Measurements from ENCODE around the gene SEPTIN8. TPM values are rescaled to one million over a fixed set of nuclear protein-coding genes. Genes with fewer than 3 reads are reported as not detected.
A peak's percentile ranks its signal among the peaks of the same experiment; 100 is the strongest.

SEPTIN8 gene
- total and polyA plus RNA-seq, 2 of the 13 experiments (the other 11 are each of a cell fraction or from before 2014, with no cell fraction given), result 41.4 to 49.9 TPM

DNA sequence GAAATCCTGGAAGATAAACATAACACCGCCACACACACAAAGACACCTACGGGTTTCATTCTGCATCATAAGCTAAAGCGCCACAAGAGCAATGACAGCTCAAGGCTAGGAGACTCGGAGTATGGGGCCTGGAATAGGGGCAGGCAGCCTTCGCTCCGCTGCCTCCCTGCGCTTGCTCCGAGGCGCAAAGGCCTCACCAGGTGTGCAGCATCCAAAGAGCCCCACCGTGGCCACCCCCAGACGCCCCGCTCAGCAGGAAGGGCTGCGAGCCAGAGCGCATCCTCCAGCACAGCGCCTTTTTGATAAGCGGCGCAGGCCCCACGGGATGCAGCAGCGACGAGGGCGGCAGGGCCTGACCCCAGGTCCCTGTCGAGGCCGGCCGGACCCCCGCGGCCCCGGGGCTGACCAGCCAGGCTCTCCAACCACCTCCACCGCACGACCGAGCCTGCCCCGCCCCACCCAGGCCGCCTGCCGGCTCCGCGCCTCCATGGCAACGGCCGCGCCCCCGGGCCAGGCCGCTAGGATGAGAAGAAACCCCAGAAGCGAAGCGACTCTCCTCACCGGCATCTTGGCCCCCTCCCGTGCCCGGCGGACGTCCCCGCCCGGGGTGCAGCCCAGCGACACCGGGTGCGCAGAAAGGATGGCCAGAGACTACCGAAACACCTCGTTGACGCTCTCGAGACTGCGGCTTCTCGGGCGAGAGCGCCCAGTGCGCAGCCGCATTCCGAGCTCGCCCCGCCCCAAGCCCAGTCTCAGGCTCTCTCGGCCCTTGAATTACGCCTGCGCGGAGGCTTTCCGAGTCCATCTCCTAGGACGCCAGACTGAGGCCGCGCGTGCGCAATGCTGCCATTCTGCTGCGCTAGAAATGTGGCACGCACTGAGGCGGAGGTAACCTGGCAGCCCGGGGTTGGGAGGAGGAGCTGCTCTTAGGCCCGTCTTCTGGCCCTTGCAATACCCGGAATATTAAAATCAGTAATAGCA lies 39.9 kb downstream of the SEPTIN8 start, which contains the start of gene KIF3A (continued):
- TF ChIP-seq, protein P1, sequence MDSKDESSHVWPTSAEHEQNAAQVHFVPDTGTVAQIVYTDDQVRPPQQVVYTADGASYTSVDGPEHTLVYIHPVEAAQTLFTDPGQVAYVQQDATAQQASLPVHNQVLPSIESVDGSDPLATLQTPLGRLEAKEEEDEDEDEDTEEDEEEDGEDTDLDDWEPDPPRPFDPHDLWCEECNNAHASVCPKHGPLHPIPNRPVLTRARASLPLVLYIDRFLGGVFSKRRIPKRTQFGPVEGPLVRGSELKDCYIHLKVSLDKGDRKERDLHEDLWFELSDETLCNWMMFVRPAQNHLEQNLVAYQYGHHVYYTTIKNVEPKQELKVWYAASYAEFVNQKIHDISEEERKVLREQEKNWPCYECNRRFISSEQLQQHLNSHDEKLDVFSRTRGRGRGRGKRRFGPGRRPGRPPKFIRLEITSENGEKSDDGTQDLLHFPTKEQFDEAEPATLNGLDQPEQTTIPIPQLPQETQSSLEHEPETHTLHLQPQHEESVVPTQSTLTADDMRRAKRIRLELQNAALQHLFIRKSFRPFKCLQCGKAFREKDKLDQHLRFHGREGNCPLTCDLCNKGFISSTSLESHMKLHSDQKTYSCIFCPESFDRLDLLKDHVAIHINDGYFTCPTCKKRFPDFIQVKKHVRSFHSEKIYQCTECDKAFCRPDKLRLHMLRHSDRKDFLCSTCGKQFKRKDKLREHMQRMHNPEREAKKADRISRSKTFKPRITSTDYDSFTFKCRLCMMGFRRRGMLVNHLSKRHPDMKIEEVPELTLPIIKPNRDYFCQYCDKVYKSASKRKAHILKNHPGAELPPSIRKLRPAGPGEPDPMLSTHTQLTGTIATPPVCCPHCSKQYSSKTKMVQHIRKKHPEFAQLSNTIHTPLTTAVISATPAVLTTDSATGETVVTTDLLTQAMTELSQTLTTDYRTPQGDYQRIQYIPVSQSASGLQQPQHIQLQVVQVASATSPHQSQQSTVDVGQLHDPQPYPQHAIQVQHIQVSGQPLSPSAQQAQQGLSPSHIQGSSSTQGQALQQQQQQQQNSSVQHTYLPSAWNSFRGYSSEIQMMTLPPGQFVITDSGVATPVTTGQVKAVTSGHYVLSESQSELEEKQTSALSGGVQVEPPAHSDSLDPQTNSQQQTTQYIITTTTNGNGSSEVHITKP (CRISPR knock-in tag; IDR thresholded peaks at IDR 0.05; ENCODE audit: low read depth), result no peak
- TF ChIP-seq, protein P2, sequence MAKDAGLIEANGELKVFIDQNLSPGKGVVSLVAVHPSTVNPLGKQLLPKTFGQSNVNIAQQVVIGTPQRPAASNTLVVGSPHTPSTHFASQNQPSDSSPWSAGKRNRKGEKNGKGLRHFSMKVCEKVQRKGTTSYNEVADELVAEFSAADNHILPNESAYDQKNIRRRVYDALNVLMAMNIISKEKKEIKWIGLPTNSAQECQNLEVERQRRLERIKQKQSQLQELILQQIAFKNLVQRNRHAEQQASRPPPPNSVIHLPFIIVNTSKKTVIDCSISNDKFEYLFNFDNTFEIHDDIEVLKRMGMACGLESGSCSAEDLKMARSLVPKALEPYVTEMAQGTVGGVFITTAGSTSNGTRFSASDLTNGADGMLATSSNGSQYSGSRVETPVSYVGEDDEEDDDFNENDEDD (CRISPR knock-in tag; IDR thresholded peaks at IDR 0.05; ENCODE audit: borderline replicate concordance), result no peak
- TF ChIP-seq SMAD1 (CRISPR knock-in tag; IDR thresholded peaks at IDR 0.05; ENCODE audit: borderline replicate concordance, low read depth) (0 out of 2 replicates have a peak, but pooled peaks have one; percentile 58), SP4 (CRISPR knock-in tag; IDR thresholded peaks at IDR 0.05) (peak; percentile 47; the same call in 1 of the 2 replicates), FLYWCH1 (CRISPR knock-in tag; IDR thresholded peaks at IDR 0.05) (no peak), TOPORS (CRISPR knock-in tag; IDR thresholded peaks at IDR 0.05) (no peak), ZNF335 (CRISPR knock-in tag; IDR thresholded peaks at IDR 0.05) (no peak), HCFC1 (IDR thresholded peaks at IDR 0.05; ENCODE audit: low read depth, low read length) (no peak), ELF3 (CRISPR knock-in tag; IDR thresholded peaks at IDR 0.05) (no peak), TRIM24 (CRISPR knock-in tag; IDR thresholded peaks at IDR 0.05) (no peak), MBD4 (IDR thresholded peaks at IDR 0.05; ENCODE audit: borderline replicate concordance, low read length) (no peak), ZNF484 (CRISPR knock-in tag; IDR thresholded peaks at IDR 0.05; ENCODE audit: borderline replicate concordance, low read depth) (no peak; the same call in 1 of the 2 replicates)
- TF ChIP-seq, protein P3, sequence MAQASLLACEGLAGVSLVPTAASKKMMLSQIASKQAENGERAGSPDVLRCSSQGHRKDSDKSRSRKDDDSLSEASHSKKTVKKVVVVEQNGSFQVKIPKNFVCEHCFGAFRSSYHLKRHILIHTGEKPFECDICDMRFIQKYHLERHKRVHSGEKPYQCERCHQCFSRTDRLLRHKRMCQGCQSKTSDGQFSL (CRISPR knock-in tag; IDR thresholded peaks at IDR 0.05), result no peak
- TF ChIP-seq, protein P4, sequence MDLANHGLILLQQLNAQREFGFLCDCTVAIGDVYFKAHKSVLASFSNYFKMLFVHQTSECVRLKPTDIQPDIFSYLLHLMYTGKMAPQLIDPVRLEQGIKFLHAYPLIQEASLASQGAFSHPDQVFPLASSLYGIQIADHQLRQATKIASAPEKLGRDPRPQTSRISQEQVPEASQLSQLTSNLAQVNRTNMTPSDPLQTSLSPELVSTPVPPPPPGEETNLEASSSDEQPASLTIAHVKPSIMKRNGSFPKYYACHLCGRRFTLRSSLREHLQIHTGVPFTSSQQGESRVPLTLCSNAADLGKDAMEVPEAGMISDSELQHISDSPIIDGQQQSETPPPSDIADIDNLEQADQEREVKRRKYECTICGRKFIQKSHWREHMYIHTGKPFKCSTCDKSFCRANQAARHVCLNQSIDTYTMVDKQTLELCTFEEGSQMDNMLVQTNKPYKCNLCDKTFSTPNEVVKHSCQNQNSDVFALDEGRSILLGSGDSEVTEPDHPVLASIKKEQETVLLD (CRISPR knock-in tag; IDR thresholded peaks at IDR 0.05; ENCODE audit: low read depth), result no peak
- TF ChIP-seq, protein P5, sequence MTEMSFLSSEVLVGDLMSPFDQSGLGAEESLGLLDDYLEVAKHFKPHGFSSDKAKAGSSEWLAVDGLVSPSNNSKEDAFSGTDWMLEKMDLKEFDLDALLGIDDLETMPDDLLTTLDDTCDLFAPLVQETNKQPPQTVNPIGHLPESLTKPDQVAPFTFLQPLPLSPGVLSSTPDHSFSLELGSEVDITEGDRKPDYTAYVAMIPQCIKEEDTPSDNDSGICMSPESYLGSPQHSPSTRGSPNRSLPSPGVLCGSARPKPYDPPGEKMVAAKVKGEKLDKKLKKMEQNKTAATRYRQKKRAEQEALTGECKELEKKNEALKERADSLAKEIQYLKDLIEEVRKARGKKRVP (CRISPR knock-in tag; IDR thresholded peaks at IDR 0.05), result no peak

Measured in HepG2 (cell line).